ENCODE measurements around the gene TMEM154. TPM values are rescaled to one million over a fixed set of nuclear protein-coding genes. Genes with fewer than 3 reads are reported as not detected.

The TMEM154 gene
- total RNA-seq, 1 donor from 2014 or later = 1.4 TPM

DNA sequence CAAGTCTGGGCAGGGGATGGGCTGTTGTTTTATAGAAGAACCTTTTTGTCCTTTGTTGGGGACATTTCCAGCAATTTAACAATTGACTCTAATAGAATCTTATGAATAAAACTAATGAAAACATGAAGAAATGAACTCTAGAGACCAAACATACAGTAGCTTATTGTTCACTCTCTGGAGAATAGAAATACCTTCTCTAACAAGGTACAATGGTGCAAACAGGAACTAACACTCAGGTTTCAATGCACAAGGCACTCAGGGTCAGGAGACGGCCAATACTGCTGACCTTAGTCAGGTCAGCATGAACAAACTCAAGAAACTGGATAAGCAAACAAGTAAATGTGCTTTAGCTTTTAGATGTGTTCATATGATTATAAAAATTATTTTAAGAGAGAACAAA is 104.3 kb downstream of the TMEM154 start:
- Histone ChIP-seq H3K27ac (replicated peaks) (no peak overlapping the region), H3K27me3 (ENCODE audit: low read depth) (peaks cover 5% of the 10 kb centered on the region), H3K4me3 (no peak overlapping the region), H3K36me3 (no peaks in the 10 kb centered on the region), H3K9me3 (replicated peaks) (no peaks in the 10 kb centered on the region), H3K4me1 (no peaks in the 10 kb centered on the region)
- no peak for DNase-seq
- TF ChIP-seq, protein P1, sequence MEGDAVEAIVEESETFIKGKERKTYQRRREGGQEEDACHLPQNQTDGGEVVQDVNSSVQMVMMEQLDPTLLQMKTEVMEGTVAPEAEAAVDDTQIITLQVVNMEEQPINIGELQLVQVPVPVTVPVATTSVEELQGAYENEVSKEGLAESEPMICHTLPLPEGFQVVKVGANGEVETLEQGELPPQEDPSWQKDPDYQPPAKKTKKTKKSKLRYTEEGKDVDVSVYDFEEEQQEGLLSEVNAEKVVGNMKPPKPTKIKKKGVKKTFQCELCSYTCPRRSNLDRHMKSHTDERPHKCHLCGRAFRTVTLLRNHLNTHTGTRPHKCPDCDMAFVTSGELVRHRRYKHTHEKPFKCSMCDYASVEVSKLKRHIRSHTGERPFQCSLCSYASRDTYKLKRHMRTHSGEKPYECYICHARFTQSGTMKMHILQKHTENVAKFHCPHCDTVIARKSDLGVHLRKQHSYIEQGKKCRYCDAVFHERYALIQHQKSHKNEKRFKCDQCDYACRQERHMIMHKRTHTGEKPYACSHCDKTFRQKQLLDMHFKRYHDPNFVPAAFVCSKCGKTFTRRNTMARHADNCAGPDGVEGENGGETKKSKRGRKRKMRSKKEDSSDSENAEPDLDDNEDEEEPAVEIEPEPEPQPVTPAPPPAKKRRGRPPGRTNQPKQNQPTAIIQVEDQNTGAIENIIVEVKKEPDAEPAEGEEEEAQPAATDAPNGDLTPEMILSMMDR (IDR thresholded peaks at IDR 0.05; ENCODE audit: borderline replicate concordance) = no peak
- intact Hi-C loops (cut with micrococcal nuclease) = no loop called here

DNA sequence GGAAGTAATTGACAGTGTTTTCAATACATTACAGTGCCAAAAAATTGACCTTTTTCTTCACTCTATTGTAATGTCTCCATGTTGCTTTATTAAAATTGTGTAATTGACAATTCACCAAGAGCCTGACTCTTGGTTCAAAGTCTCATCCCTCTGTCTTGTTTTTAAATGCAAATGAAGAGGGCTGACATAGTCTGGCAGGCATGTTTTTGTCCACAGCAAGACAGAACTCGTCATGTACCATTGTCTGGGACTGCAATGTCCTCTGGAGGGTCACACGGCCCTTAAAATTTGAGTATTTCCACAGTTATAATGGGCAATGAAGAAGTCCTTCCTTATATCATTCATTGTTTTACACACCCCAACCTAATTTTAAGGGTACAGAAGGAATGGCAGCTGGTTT is 105.9 kb downstream of the TMEM154 start:
- no peaks in the 10 kb centered on the region for H3K4me1 ChIP-seq
- no peaks in the 10 kb centered on the region for H3K36me3 ChIP-seq
- no peak overlapping the region for H3K4me3 ChIP-seq
- intact Hi-C loops (cut with micrococcal nuclease) = no loop called here
- no peak overlapping the region for H3K27ac ChIP-seq (replicated peaks)
- no peaks in the 10 kb centered on the region for H3K9me3 ChIP-seq (replicated peaks)
- no peak for DNase-seq
- TF ChIP-seq, protein P1 (IDR thresholded peaks at IDR 0.05; ENCODE audit: borderline replicate concordance) = no peak
- H3K27me3 ChIP-seq (ENCODE audit: low read depth) = peaks cover 5% of the 10 kb centered on the region

DNA sequence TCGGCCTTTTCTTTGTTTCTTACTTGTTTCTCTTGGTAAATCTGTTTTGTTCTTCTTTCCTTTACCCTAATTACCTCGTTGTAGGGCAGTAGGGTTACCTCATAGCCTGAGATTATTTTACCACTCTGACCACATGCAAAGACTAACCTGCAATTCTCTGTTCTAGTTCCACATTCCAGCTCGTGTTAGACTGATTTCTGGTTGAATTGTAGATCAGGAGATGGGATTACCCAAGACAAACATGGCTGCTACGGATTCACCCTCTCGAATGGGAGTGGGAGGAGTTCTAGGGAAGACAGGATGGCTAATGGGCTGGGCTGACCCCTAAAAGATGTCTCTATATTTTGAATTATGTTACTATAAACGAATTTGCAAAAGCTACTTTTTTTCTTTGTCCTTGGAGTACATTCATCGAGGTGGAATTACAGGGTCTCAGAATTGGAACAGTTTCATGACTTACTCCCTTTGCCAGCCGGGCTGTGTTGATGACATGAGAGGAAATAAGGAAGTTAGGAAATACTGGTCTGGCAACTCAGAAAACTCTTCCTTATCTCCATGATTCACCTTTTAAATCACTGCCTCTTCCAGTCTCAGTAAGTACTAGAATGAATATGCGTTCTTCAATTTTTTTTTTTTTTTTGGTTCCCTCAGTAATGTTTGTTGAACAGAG is 107.2 kb downstream of the TMEM154 start:
- TF ChIP-seq, protein P1 (IDR thresholded peaks at IDR 0.05; ENCODE audit: borderline replicate concordance) = no peak
- H3K36me3 ChIP-seq = no peaks in the 10 kb centered on the region
- no peaks in the 10 kb centered on the region for H3K9me3 ChIP-seq (replicated peaks)
- no peak overlapping the region for H3K27ac ChIP-seq (replicated peaks)
- intact Hi-C loops (cut with micrococcal nuclease) = no loop called here
- H3K4me3 ChIP-seq = no peak overlapping the region
- H3K27me3 ChIP-seq (ENCODE audit: low read depth) = peaks cover 5% of the 10 kb centered on the region
- DNase-seq = no peak
- no peaks in the 10 kb centered on the region for H3K4me1 ChIP-seq

DNA sequence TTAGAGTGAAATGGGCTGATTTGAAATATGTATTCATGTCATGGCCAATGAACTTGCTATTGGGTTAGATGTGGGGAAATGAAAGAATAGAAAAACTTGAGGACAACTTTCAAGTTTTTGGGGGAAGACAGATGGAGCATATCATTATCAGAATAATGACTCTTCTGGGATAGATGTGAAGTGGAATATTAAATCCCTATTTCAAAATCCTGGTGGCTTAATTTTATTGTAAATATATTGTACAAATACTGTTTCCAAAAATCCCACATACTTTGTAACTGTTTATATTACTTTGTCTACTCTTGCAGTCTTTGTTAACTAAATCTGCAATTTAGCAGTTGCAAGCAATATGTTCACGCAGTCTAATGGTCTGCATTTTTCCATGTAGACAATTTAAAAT is 108.0 kb downstream of the TMEM154 start:
- Histone ChIP-seq H3K4me1 (no peaks in the 10 kb centered on the region), H3K27ac (replicated peaks) (no peak overlapping the region), H3K27me3 (ENCODE audit: low read depth) (peaks cover under 1% of the 10 kb centered on the region), H3K36me3 (no peaks in the 10 kb centered on the region), H3K4me3 (no peak overlapping the region), H3K9me3 (replicated peaks) (no peaks in the 10 kb centered on the region)
- intact Hi-C loops (cut with micrococcal nuclease) = no loop called here
- no peak for DNase-seq
- TF ChIP-seq, protein P1 (IDR thresholded peaks at IDR 0.05; ENCODE audit: borderline replicate concordance) = no peak

DNA sequence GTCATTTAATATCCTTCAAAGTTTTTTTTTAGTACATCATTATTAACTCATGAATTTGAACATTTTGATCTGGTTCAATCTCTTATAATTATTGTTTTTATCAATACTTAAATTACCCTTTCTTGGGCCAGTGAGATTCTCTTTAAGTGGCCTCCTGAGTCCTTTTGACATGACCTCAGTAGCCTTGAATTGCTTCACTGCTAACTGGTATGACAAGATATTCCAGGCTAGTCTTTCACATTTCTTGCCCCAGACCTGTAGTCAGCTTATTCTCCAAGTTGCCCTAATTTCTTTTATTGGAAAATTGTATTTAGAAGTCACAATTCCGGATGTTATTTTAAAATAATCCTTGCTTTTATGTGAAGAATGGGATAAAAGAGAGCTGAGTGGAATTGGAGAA is 108.5 kb downstream of the TMEM154 start:
- no peak overlapping the region for H3K4me3 ChIP-seq
- no peak overlapping the region for H3K27ac ChIP-seq (replicated peaks)

More for the DNA sequence above, 108.5 kb downstream of the TMEM154 start:
- TF ChIP-seq, protein P1 (IDR thresholded peaks at IDR 0.05; ENCODE audit: borderline replicate concordance) = no peak
- Histone ChIP-seq H3K4me1 (no peaks in the 10 kb centered on the region), H3K36me3 (no peaks in the 10 kb centered on the region), H3K27me3 (ENCODE audit: low read depth) (no peaks in the 10 kb centered on the region), H3K9me3 (replicated peaks) (no peaks in the 10 kb centered on the region)
- intact Hi-C loops (cut with micrococcal nuclease) = no loop called here
- DNase-seq = no peak

Other genes with a start within 250 kb of the TMEM154 start
- 56.7 TPM for gene FBXW7, start 143.9 kb downstream of the TMEM154 start, total RNA-seq
- 0.22 TPM for gene TIGD4, start 99.7 kb upstream of the TMEM154 start, total RNA-seq
- 13.2 TPM for gene ARFIP1, start 100.0 kb upstream of the TMEM154 start, total RNA-seq

Measured in left ventricle myocardium inferior (tissue), 1 donor.